Measurements from ENCODE around the gene KCNN4. TPM values are rescaled to one million over a fixed set of nuclear protein-coding genes. Genes with fewer than 3 reads are reported as not detected.

KCNN4 gene
- polyA plus RNA-seq, 2 donors, result 3.9 to 4.6 TPM

DNA sequence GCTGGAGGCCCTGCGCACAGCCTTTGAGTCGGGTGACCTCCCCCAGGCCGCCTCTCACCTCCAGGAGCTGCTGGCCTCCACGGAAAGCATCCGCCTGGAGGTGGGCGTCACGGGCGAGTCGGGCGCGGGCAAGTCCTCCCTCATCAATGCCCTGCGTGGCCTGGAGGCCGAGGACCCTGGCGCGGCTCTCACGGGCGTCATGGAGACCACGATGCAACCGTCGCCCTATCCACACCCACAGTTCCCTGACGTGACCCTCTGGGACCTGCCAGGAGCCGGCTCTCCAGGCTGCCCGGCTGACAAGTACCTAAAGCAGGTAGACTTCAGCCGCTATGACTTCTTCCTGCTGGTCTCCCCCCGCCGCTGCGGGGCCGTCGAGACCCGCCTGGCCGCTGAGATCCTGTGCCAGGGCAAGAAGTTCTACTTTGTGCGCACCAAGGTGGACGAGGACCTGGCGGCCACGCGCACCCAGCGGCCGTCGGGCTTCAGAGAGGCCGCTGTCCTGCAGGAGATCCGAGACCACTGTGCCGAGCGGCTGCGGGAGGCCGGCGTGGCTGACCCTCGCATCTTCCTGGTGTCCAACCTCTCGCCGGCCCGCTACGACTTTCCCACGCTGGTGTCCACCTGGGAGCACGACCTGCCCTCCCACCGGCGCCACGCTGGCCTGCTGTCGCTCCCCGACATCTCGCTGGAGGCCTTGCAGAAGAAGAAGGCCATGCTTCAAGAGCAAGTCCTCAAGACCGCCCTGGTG, 62.0 kb downstream of the KCNN4 start:
- Histone ChIP-seq H3K27me3 (ENCODE audit: control insufficient read depth in 1 of 2, insufficient read depth in 2 of 2, low read length in 2 of 2) (no peaks in the 10 kb centered on the region), H3K27ac (ENCODE audit: low read depth in 2 of 2, low read length in 1 of 2) (no peak overlapping the region), H3K9me3 (ENCODE audit: control insufficient read depth in 2 of 2, insufficient read depth in 1 of 2, low read depth in 1 of 2, low read length in 1 of 2) (no peaks in the 10 kb centered on the region), H3K4me3 (ENCODE audit: low read depth in 1 of 2, low read length in 2 of 2) (no peak overlapping the region), H3K36me3 (ENCODE audit: control insufficient read depth in 2 of 2, insufficient read depth in 2 of 2, low read length in 1 of 2) (no peaks in the 10 kb centered on the region), H3K4me1 (ENCODE audit: control insufficient read depth in 2 of 2, insufficient read depth in 2 of 2, low read length in 1 of 2) (peaks cover 0 to 6% of the 10 kb centered on the region in 2 donors)
- WGBS, 2 donors, result 91 to 93% methylated on average over 59 to 60 of the region's 60 CpGs

Other genes with a start within 250 kb of the KCNN4 start
- 1 to 10 TPM in 1 of 2 donors, under 1 TPM in 1; 0.59 to 1.0 TPM for gene ZNF575, start 247.8 kb downstream of the KCNN4 start, polyA plus RNA-seq
- gene XRCC1, start 205.4 kb downstream of the KCNN4 start, polyA plus RNA-seq, result 10 to 100 TPM; 13.7 to 14.4 TPM
- gene PINLYP, start 205.2 kb downstream of the KCNN4 start, polyA plus RNA-seq, result 10 to 100 TPM; 13.5 to 17.6 TPM
- gene IRGQ, start 184.8 kb downstream of the KCNN4 start, polyA plus RNA-seq, result 1 to 10 TPM; 3.1 to 4.1 TPM
- 10 to 100 TPM in 1 of 2 donors, 1 to 10 TPM in 1; 6.8 to 13.0 TPM for gene ZNF576, start 184.4 kb downstream of the KCNN4 start, polyA plus RNA-seq
- under 1 TPM; 0.14 to 0.71 TPM for gene SRRM5, start 168.9 kb downstream of the KCNN4 start, polyA plus RNA-seq
- 10 to 100 TPM; 20.4 to 27.3 TPM for gene ZNF428, start 161.3 kb downstream of the KCNN4 start, polyA plus RNA-seq
- 10 to 100 TPM in 1 of 2 donors, 1 to 10 TPM in 1; 9.7 to 21.7 TPM for gene CADM4, start 141.1 kb downstream of the KCNN4 start, polyA plus RNA-seq
- 1 to 10 TPM; 5.4 to 5.6 TPM for gene PLAUR, start 110.8 kb downstream of the KCNN4 start, polyA plus RNA-seq
- gene IRGC, start 64.9 kb downstream of the KCNN4 start, polyA plus RNA-seq, result not detected
- 10 to 100 TPM; 15.8 to 23.2 TPM for gene SMG9, start 26.0 kb downstream of the KCNN4 start, polyA plus RNA-seq
- 10 to 100 TPM in 1 of 2 donors, 1 to 10 TPM in 1; 3.8 to 12.3 TPM for gene LYPD5, start 21.5 kb upstream of the KCNN4 start, polyA plus RNA-seq
- gene ZNF283, start 46.3 kb upstream of the KCNN4 start, polyA plus RNA-seq, result 1 to 10 TPM; 1.6 to 3.2 TPM
- gene ZNF404, start 103.0 kb upstream of the KCNN4 start, polyA plus RNA-seq, result 1 to 10 TPM in 1 of 2 donors, under 1 TPM in 1; 0.94 to 5.9 TPM
- 1 to 10 TPM; 3.0 to 3.2 TPM for gene ZNF45, start 154.3 kb upstream of the KCNN4 start, polyA plus RNA-seq
- gene ZNF221, start 170.3 kb upstream of the KCNN4 start, polyA plus RNA-seq, result 1 to 10 TPM in 1 of 2 donors, under 1 TPM in 1; 0.42 to 1.2 TPM
- gene ZNF155, start 203.2 kb upstream of the KCNN4 start, polyA plus RNA-seq, result 1 to 10 TPM; 2.9 to 3.4 TPM
- gene ZNF230, start 222.0 kb upstream of the KCNN4 start, polyA plus RNA-seq, result 1 to 10 TPM; 1.1 to 1.4 TPM
- 1 to 10 TPM; 1.4 to 1.6 TPM for gene ZNF222, start 244.4 kb upstream of the KCNN4 start, polyA plus RNA-seq

All from esophagus (tissue), 2 donors.